HG02852 (cell line): ENCODE data around the gene TXNRD2.
"Not testable (repeated sequence)": the region's sequence is repeated elsewhere in the genome, so short reads cannot be mapped to it uniquely, and the experiment has no call there.

ENCODE experiments used
- ATAC-seq: cut with Tn5 transposase; IDR thresholded peaks from one replicate; pipeline ENCODE4 v1.9.1; 2021; ENCODE audit warnings: mild to moderate bottlenecking, moderate library complexity; ENCODE audit not compliant: unreplicated experiment

The TXNRD2 gene

GRCh38 chr22:19929586-19930550 lies 11.8 kb downstream of the TXNRD2 start:
- no peak for ATAC-seq

GRCh38 chr22:19928207-19928606 lies 13.4 kb downstream of the TXNRD2 start:
- ATAC-seq, result no peak

GRCh38 chr22:19927696-19928095 lies 13.9 kb downstream of the TXNRD2 start:
- no peak for ATAC-seq

- not testable (repeated sequence) for ATAC-seq
Measured at GRCh38 chr22:19926028-19926427, 15.6 kb downstream of the TXNRD2 start.

GRCh38 chr22:19923914-19924513 lies 17.6 kb downstream of the TXNRD2 start:
- no peak for ATAC-seq

- no peak for ATAC-seq
Measured at GRCh38 chr22:19921544-19922081, 20.0 kb downstream of the TXNRD2 start.

- ATAC-seq, result no peak
Measured at GRCh38 chr22:19919701-19920363, 21.8 kb downstream of the TXNRD2 start.

- ATAC-seq, result no peak
Measured at GRCh38 chr22:19918332-19919106, 23.1 kb downstream of the TXNRD2 start.

- no peak for ATAC-seq
Measured at GRCh38 chr22:19917389-19918138, 24.1 kb downstream of the TXNRD2 start.

- ATAC-seq, result no peak
Measured at GRCh38 chr22:19916941-19917340, 24.7 kb downstream of the TXNRD2 start.

GRCh38 chr22:19916006-19916405 lies 25.6 kb downstream of the TXNRD2 start:
- ATAC-seq, result no peak

GRCh38 chr22:19915287-19915954 lies 26.2 kb downstream of the TXNRD2 start:
- no peak for ATAC-seq

- no peak for ATAC-seq
Measured at GRCh38 chr22:19914201-19914943, 27.2 kb downstream of the TXNRD2 start.

- no peak for ATAC-seq
Measured at GRCh38 chr22:19913337-19913936, 28.2 kb downstream of the TXNRD2 start.

GRCh38 chr22:19912271-19912999 lies 29.2 kb downstream of the TXNRD2 start:
- ATAC-seq, result no peak

- ATAC-seq, result no peak
Measured at GRCh38 chr22:19911540-19912270, 29.9 kb downstream of the TXNRD2 start.

- no peak for ATAC-seq
Measured at GRCh38 chr22:19910180-19910744, 31.4 kb downstream of the TXNRD2 start.
